HepG2 (cell line): ENCODE measurements around the gene PHKB. TPM values are rescaled to one million over a fixed set of nuclear protein-coding genes. Genes with fewer than 3 reads are reported as not detected.

ENCODE experiments used
- ATAC-seq: fragments of 200-7000 bp; cut with Tn5 transposase; 3 replicates; pipeline ENCODE4 v1.9.1; 2020; ENCODE audit warnings: mild to moderate bottlenecking, moderate library complexity
- BruUV-seq: library from RNA; stranded (reverse); fragments of 400-500 nt; replicated peaks from 2 replicates; lab custom pipeline; 2021; lab: Mats Ljungman, UMichigan
- CTCF ChIA-PET: fragments of 300-600 bp; formaldehyde crosslinking; extraction: SDS; loops from one replicate; lab custom pipeline; 2021; ENCODE audit warnings: low total read pairs, inconsistent platforms, low intra/inter-chr PET ratio; lab: Yijun Ruan, JAX
- POLR2A ChIA-PET: fragments of 350-600 bp; sonication (Branson Sonifier 250); formaldehyde crosslinking; loops from one replicate; lab custom pipeline; 2020; ENCODE audit warnings: antibody characterized with exemption, inconsistent platforms; lab: Yijun Ruan, JAX
- DNase-seq: peaks from one replicate; pipeline ENCODE4 v3.0.0-alpha.2; 2015; ENCODE audit warnings: low spot score
- FAIRE-seq: peaks from 3 replicates; lab custom pipeline; 2011; peaks lifted over from hg19 to GRCh38; lab: Jason Lieb, UNC
- H2AFZ ChIP-seq: one replicate; pipeline ENCODE4 v1.6.1; 2011; ENCODE audit warnings: low read length, inconsistent platforms
- H3K27ac ChIP-seq: fragments of 300-600 bp; 3 replicates; pipeline ENCODE4 v1.8.0; 2011; ENCODE audit warnings: mixed run types, mild to moderate bottlenecking, mixed read lengths, low read length, inconsistent platforms; ENCODE audit not compliant: insufficient read depth; ENCODE audit errors: extremely low read length
- H3K27me3 ChIP-seq, 2 experiments: fragments of 200-600 bp in 1 of 2; 2 replicates in 1 of 2; 3 replicates in 1 of 2; pipeline versions ENCODE4 v1.6.0 to v1.8.0; 2011; ENCODE audit warnings: low read length in 2 of 2, mild to moderate bottlenecking in 2 of 2, moderate library complexity in 2 of 2, inconsistent platforms in 1 of 2; ENCODE audit not compliant: insufficient read depth in 2 of 2, control insufficient read depth in 1 of 2
- H3K36me3 ChIP-seq, 2 experiments: fragments of 200-600 bp in 1 of 2; replicated peaks in 1 of 2; 2 replicates in 1 of 2; 3 replicates in 1 of 2; pipeline versions ENCODE4 v1.5.1 to v1.8.0; 2011; ENCODE audit warnings: low read length in 2 of 2, inconsistent platforms in 1 of 2; ENCODE audit not compliant: insufficient read depth in 2 of 2, control insufficient read depth in 1 of 2
- H3K4me1 ChIP-seq: 2 replicates; pipeline ENCODE4 v1.5.1; 2012; ENCODE audit warnings: low read length, inconsistent platforms; ENCODE audit not compliant: insufficient read depth
- H3K4me2 ChIP-seq: 2 replicates; pipeline ENCODE4 v1.6.0; 2011; ENCODE audit warnings: low read depth, low read length, inconsistent platforms
- H3K4me3 ChIP-seq, 3 experiments: fragments of 200-600 bp in 1 of 3; sonication (generic), shearing (Covaris generic) in 1 of 3; replicated peaks in 1 of 3; 2 replicates each; pipeline ENCODE4 v1.5.1; 2011 to 2016; ENCODE audit warnings: low read length in 3 of 3, inconsistent platforms in 2 of 3, low read depth in 2 of 3, mild to moderate bottlenecking in 2 of 3, control low read depth in 1 of 3, mixed read lengths in 1 of 3; ENCODE audit not compliant: insufficient read depth in 1 of 3
- H3K79me2 ChIP-seq: one replicate; pipeline ENCODE4 v1.6.1; 2011; ENCODE audit warnings: low read length, inconsistent platforms; ENCODE audit not compliant: insufficient read depth
- H3K9ac ChIP-seq: 2 replicates; pipeline ENCODE4 v1.6.0; 2011; ENCODE audit warnings: mild to moderate bottlenecking, low read depth, low read length, inconsistent platforms; ENCODE audit not compliant: insufficient read depth
- H3K9me3 ChIP-seq: 2 replicates; pipeline ENCODE4 v1.5.1; 2012; ENCODE audit warnings: mild to moderate bottlenecking, low read length
- H4K20me1 ChIP-seq: 2 replicates; pipeline ENCODE4 v1.6.0; 2011; ENCODE audit warnings: inconsistent platforms, mild to moderate bottlenecking, low read length, moderate library complexity; ENCODE audit not compliant: insufficient read depth
- ATF3 ChIP-seq: sonication (generic); formaldehyde crosslinking; IDR thresholded peaks from 2 replicates; pipeline ENCODE4 v1.4.0; 2020; ENCODE audit warnings: missing genetic modification reagents
- BRF2 ChIP-seq: sonication (generic); formaldehyde crosslinking; IDR thresholded peaks from 2 replicates; pipeline ENCODE4 v1.8.1; 2022; ENCODE audit warnings: mild to moderate bottlenecking, missing genetic modification reagents
- DRAP1 ChIP-seq: IDR thresholded peaks from 2 replicates; pipeline ENCODE4 v1.6.1; 2016; ENCODE audit warnings: missing genetic modification reagents, missing compliant biosample characterization
- JDP2 ChIP-seq: sonication (generic); formaldehyde crosslinking; IDR thresholded peaks from 2 replicates; pipeline ENCODE4 v1.8.1; 2022; ENCODE audit warnings: missing genetic modification reagents, borderline replicate concordance
- KAT7 ChIP-seq: IDR thresholded peaks from 2 replicates; pipeline ENCODE4 v1.6.1; 2018; ENCODE audit warnings: borderline replicate concordance, missing compliant biosample characterization
- KLF16 ChIP-seq, 2 experiments: sonication (generic) in 1 of 2; formaldehyde crosslinking in 1 of 2; IDR thresholded peaks; 2 replicates each; pipeline versions ENCODE4 v1.6.1 to v1.8.0; 2016 to 2023; ENCODE audit warnings: missing genetic modification reagents in 2 of 2, missing compliant biosample characterization in 1 of 2
- MBD4 ChIP-seq: IDR thresholded peaks from 2 replicates; pipeline ENCODE4 v1.6.1; 2012; ENCODE audit warnings: low read length, inconsistent platforms, borderline replicate concordance
- MEF2D ChIP-seq: sonication (generic); formaldehyde crosslinking; IDR thresholded peaks from 2 replicates; pipeline ENCODE4 v1.5.1; 2020; ENCODE audit warnings: mild to moderate bottlenecking, missing genetic modification reagents
- NFE2L2 ChIP-seq: fragments of 150-350 bp; IDR thresholded peaks from 2 replicates; pipeline ENCODE4 v1.6.1; 2014; ENCODE audit warnings: low read length
- PRDM4 ChIP-seq: sonication (generic); formaldehyde crosslinking; IDR thresholded peaks from 2 replicates; pipeline ENCODE4 v1.9.0; 2021; ENCODE audit warnings: missing genetic modification reagents, borderline replicate concordance
- RBM22 ChIP-seq: fragments of 200-400 bp; formaldehyde crosslinking; optimal IDR thresholded peaks from 2 replicates; pipeline ENCODE3; 2017; ENCODE audit warnings: mild to moderate bottlenecking, low read length, moderate library complexity
- SMARCE1 ChIP-seq: fragments of 450-650 bp; IDR thresholded peaks from 2 replicates; pipeline ENCODE4 v1.6.1; 2017; ENCODE audit warnings: borderline replicate concordance
- TRIM24 ChIP-seq: sonication (generic); formaldehyde crosslinking; IDR thresholded peaks from 2 replicates; pipeline ENCODE4 v1.8.0; 2022; ENCODE audit warnings: mild to moderate bottlenecking, missing genetic modification reagents
- ZBTB26 ChIP-seq: IDR thresholded peaks from 2 replicates; pipeline ENCODE4 v1.6.1; 2016; ENCODE audit warnings: missing compliant biosample characterization, missing genetic modification reagents, borderline replicate concordance
- ZBTB8A ChIP-seq: sonication (generic); formaldehyde crosslinking; IDR thresholded peaks from 2 replicates; pipeline ENCODE4 v1.4.0; 2020; ENCODE audit warnings: mild to moderate bottlenecking, low read depth, missing genetic modification reagents, borderline replicate concordance
- ZMAT5 ChIP-seq: sonication (generic); formaldehyde crosslinking; IDR thresholded peaks from 2 replicates; pipeline ENCODE4 v1.5.0; 2020; ENCODE audit warnings: mild to moderate bottlenecking, low read depth, missing genetic modification reagents, borderline replicate concordance
- ZSCAN22 ChIP-seq: sonication (generic); formaldehyde crosslinking; IDR thresholded peaks from 2 replicates; pipeline ENCODE4 v1.4.0; 2020; ENCODE audit warnings: mild to moderate bottlenecking, missing genetic modification reagents
- ZSCAN30 ChIP-seq: sonication (generic); formaldehyde crosslinking; IDR thresholded peaks from 2 replicates; pipeline ENCODE4 v1.5.0; 2020; ENCODE audit warnings: mild to moderate bottlenecking, missing genetic modification reagents
- WGBS: methylation state at CpG from one replicate; pipeline ENCODE4 v1.1.6; 2017; ENCODE audit warnings: low lambda C conversion rate; 5-methylcytosine and 5-hydroxymethylcytosine counted together
- in situ Hi-C: cut with HindIII; loops from 2 replicates; pipeline ENCODE4 v1.10.0; 2017; ENCODE audit warnings: low pct_unique_long_range_greater_than_20kb; ENCODE audit not compliant: extremely low pct_ligation_motif_present
- intact Hi-C: fragments of 100-400 bp; cut with micrococcal nuclease; formaldehyde crosslinking; loops from one replicate; pipeline ENCODE4 v1.10.0; 2022; ENCODE audit not compliant: unreplicated experiment
- polyA plus RNA-seq, 8 experiments: library from polyadenylated mRNA; depleted of rRNA in 3 of 8; stranded (reverse) in 7 of 8; unstranded in 1 of 8; fragments of >200 nt; fragmentation: Illumina TruSeq in 4 of 8; extraction: Trizol in 4 of 8; gene quantifications; 2 replicates each; pipeline versions ENCODE4 v1.2.1 to v1.2.3, GENCODE V29; 2011 to 2016; ENCODE audit warnings: low read depth in 4 of 8, missing spikeins in 1 of 8, mixed read lengths in 1 of 8; ENCODE audit not compliant: insufficient read depth in 1 of 8
- total RNA-seq, 5 experiments: library from RNA; depleted of rRNA; stranded (reverse); fragments of >200 nt; fragmentation: Illumina TruSeq; extraction: Trizol; gene quantifications; 2 replicates each; pipeline ENCODE4 v1.2.3, GENCODE V29; 2016; ENCODE audit warnings: low read depth in 1 of 5

The PHKB gene
- total and polyA plus RNA-seq, 2 of the 13 experiments (the other 11 are each of a cell fraction or from before 2014, with no cell fraction given): 66.0 to 80.8 TPM

GRCh38 chr16:47458331-47458730, 2.8 kb upstream of the PHKB start:
- Histone ChIP-seq H3K27me3 (no peaks in the 10 kb centered on the region; a peak in 1 of 5 replicates), H3K4me3 (no peak overlapping the region), H2AFZ (no peak overlapping the region), H3K4me1 (peaks cover 39% of the 10 kb centered on the region), H3K36me3 (peaks cover 0 to 12% of the 10 kb centered on the region in 2 experiments; a peak in 4 of 5 replicates), H3K4me2 (no peak overlapping the region), H3K79me2 (peaks cover 28% of the 10 kb centered on the region), H3K9me3 (no peaks in the 10 kb centered on the region), H3K27ac (no peak overlapping the region), H4K20me1 (no peaks in the 10 kb centered on the region), H3K9ac (no peak overlapping the region)
- ChIA-PET CTCF (no interaction called here), POLR2A (no interaction called here)
- ATAC-seq (no peak), FAIRE-seq (no peak)
- 95% methylated on average over 2 of the region's 2 CpGs for WGBS
- BruUV-seq: no TSS peak
- intact Hi-C loops: no loop called here
- TF ChIP-seq ZSCAN30 (CRISPR knock-in tag) (no peak), MBD4 (no peak), JDP2 (CRISPR knock-in tag) (no peak), RBM22 (no peak), NFE2L2 (no peak), ZBTB26 (CRISPR knock-in tag) (no peak), KLF16 (CRISPR knock-in tag; IDR thresholded peaks at IDR 0.05) (no peak), DRAP1 (CRISPR knock-in tag) (no peak), ZSCAN22 (CRISPR knock-in tag) (no peak), ZBTB8A (CRISPR knock-in tag) (no peak), ZMAT5 (CRISPR knock-in tag) (no peak), KAT7 (CRISPR knock-in tag) (no peak), ATF3 (no peak), BRF2 (no peak), SMARCE1 (no peak), PRDM4 (CRISPR knock-in tag) (no peak), MEF2D (CRISPR knock-in tag) (no peak), TRIM24 (CRISPR knock-in tag) (no peak)
- TF ChIP-seq, all 625 proteins: peak for 0
- no peak for DNase-seq
- in situ Hi-C loops: no loop called here
